PC-3 (cell line): Measurements from ENCODE around the gene EMILIN2. TPM values are rescaled to one million over a fixed set of nuclear protein-coding genes. Genes with fewer than 3 reads are reported as not detected.

Source experiments
- ATAC-seq: fragments of 200-7000 bp; cut with Tn5 transposase; 2 replicates; pipeline ENCODE4 v1.9.1; 2020; ENCODE audit warnings: mild to moderate bottlenecking, moderate library complexity
- BruUV-seq: library from RNA; stranded (reverse); fragments of 400-500 nt; replicated peaks from 2 replicates; lab custom pipeline; 2021; lab: Mats Ljungman, UMichigan
- CTCF ChIA-PET: fragments of 300-600 bp; sonication (Branson Sonifier 250); formaldehyde crosslinking; loops from one replicate; lab custom pipeline; 2022; ENCODE audit warnings: antibody characterized with exemption; lab: Charles Lee
- POLR2A ChIA-PET: fragments of 300-600 bp; sonication (Branson Sonifier 250); formaldehyde crosslinking; loops from one replicate; lab custom pipeline; 2022; ENCODE audit warnings: antibody characterized with exemption; ENCODE audit not compliant: unreplicated experiment; lab: Charles Lee
- DNase-seq: peaks from one replicate; pipeline ENCODE4 v3.0.0-alpha.2; 2015
- H2AFZ ChIP-seq: fragments of 300-600 bp; sonication (generic); 2 replicates; pipeline ENCODE4 v1.6.0; 2016; ENCODE audit warnings: antibody characterized with exemption, low read length
- H3F3A ChIP-seq: fragments of 300-600 bp; sonication (generic); one replicate; pipeline ENCODE4 v1.6.0; 2017; ENCODE audit warnings: antibody characterized with exemption, low read length, control low read depth, mild to moderate bottlenecking; ENCODE audit not compliant: unreplicated experiment
- H3K27ac ChIP-seq: fragments of 300-600 bp; sonication (generic); 2 replicates; pipeline ENCODE4 v1.5.1; 2016; ENCODE audit warnings: mild to moderate bottlenecking, low read length
- H3K27me3 ChIP-seq: fragments of 300-600 bp; sonication (generic); 2 replicates; pipeline ENCODE4 v1.6.1; 2016; ENCODE audit warnings: low read length, mixed read lengths
- H3K36me3 ChIP-seq: fragments of 300-600 bp; sonication (generic); 2 replicates; pipeline ENCODE4 v1.6.1; 2016; ENCODE audit warnings: low read depth, mixed run types, low read length, mixed read lengths
- H3K4me1 ChIP-seq: fragments of 300-600 bp; sonication (generic); 2 replicates; pipeline ENCODE4 v1.5.1; 2016; ENCODE audit warnings: low read length; ENCODE audit not compliant: insufficient read depth
- H3K4me2 ChIP-seq: fragments of 300-600 bp; sonication (generic); 2 replicates; pipeline ENCODE4 v1.6.0; 2016; ENCODE audit warnings: low read length
- H3K4me3 ChIP-seq: fragments of 300-600 bp; sonication (generic); 2 replicates; pipeline ENCODE4 v1.5.1; 2016; ENCODE audit warnings: mild to moderate bottlenecking, low read length, mixed read lengths
- H3K79me2 ChIP-seq: fragments of 300-600 bp; sonication (generic); 2 replicates; pipeline ENCODE4 v1.6.1; 2017; ENCODE audit warnings: low read length, mixed read lengths
- H3K9ac ChIP-seq: fragments of 300-600 bp; sonication (generic); 2 replicates; pipeline ENCODE4 v1.6.0; 2016; ENCODE audit warnings: mild to moderate bottlenecking, low read length
- H3K9me2 ChIP-seq: fragments of 300-600 bp; sonication (generic); replicated peaks from 2 replicates; pipeline ENCODE4 v1.6.1; 2016; ENCODE audit warnings: mixed run types, low read length, mixed read lengths
- H3K9me3 ChIP-seq: fragments of 300-600 bp; sonication (generic); 2 replicates; pipeline ENCODE4 v1.6.1; 2016; ENCODE audit warnings: low read length, mixed read lengths
- H4K20me1 ChIP-seq: fragments of 300-600 bp; sonication (generic); 2 replicates; pipeline ENCODE4 v1.6.1; 2016; ENCODE audit warnings: low read length, mixed read lengths
- CTCF ChIP-seq: fragments of 300-600 bp; sonication (generic); conservative IDR thresholded peaks from 2 replicates; pipeline ENCODE4 v1.5.1; 2017; ENCODE audit warnings: antibody characterized with exemption, low read depth, mild to moderate bottlenecking, low read length
- EZH2 ChIP-seq: fragments of 300-600 bp; sonication (generic); IDR thresholded peaks from one replicate; pipeline ENCODE4 v1.6.1; 2017; ENCODE audit warnings: antibody characterized with exemption, mild to moderate bottlenecking, low read length; ENCODE audit not compliant: unreplicated experiment
- EZH2phosphoT487 ChIP-seq: fragments of 300-600 bp; sonication (generic); IDR thresholded peaks from 2 replicates; pipeline ENCODE4 v1.6.1; 2018; ENCODE audit warnings: mild to moderate bottlenecking, antibody characterized with exemption, low read length, borderline replicate concordance
- intact Hi-C: fragments of 100-400 bp; cut with micrococcal nuclease; formaldehyde crosslinking; loops from 2 replicates; pipeline ENCODE4 v1.9.0; 2023
- total RNA-seq: library from RNA; depleted of rRNA; stranded (reverse); fragments of >200 nt; gene quantifications from 2 replicates; pipeline ENCODE4 v1.2.3, GENCODE V29; 2014

EMILIN2 gene
- total RNA-seq, 1 experiment from 2014 or later: 17.1 TPM

- intact Hi-C loops: loop anchor here (2.0 to 10.0 kb wide), 2 partner anchors 102 to 140 kb away; no protein-coding TSS in a partner anchor
- H3K9me3 ChIP-seq: no peaks in the 10 kb centered on the region
- H4K20me1 ChIP-seq: peaks cover 6% of the 10 kb centered on the region; the same call in 1 of the 2 replicates
- ATAC-seq (peak; percentile 65), DNase-seq (peak; percentile 31)
- ChIA-PET POLR2A (interaction anchor here (0.6 kb wide), 1 partner anchor 252 kb away, joined by 3 read pairs; no protein-coding TSS in a partner anchor), CTCF (interaction anchor here (0.6 kb wide), 1 partner anchor 339 kb away, joined by 3 read pairs; no protein-coding TSS in a partner anchor)
- no peaks in the 10 kb centered on the region for H3K9me2 ChIP-seq
- peak overlapping the region; percentile 84 for H3K9ac ChIP-seq
- no peak overlapping the region; the same call in 1 of the 2 replicates for H3K27ac ChIP-seq
- peak overlapping the region; percentile 97 for H2AFZ ChIP-seq
- no TSS peak for BruUV-seq
- TF ChIP-seq EZH2 (no peak), CTCF (no peak; the same call in 1 of the 2 replicates), EZH2phosphoT487 (no peak)
- H3K27me3 ChIP-seq: 0 out of 2 replicates have a peak, but pooled peaks cover 3% of the 10 kb centered on the region
- peaks cover 6% of the 10 kb centered on the region; the same call in 1 of the 2 replicates for H3K4me1 ChIP-seq
- H3K4me3 ChIP-seq: peak overlapping the region; percentile 84
- peak overlapping the region; percentile 80 for H3K4me2 ChIP-seq
- no peaks in the 10 kb centered on the region; the same call in 1 of the 2 replicates for H3K36me3 ChIP-seq
- peaks cover 15% of the 10 kb centered on the region for H3K79me2 ChIP-seq
- H3F3A ChIP-seq: no peaks in the 10 kb centered on the region
Measured at GRCh38 chr18:2906704-2907549, 60.1 kb downstream of the EMILIN2 start.

- Histone ChIP-seq H3K9ac (peak overlapping the region; percentile 84; the same call in 1 of the 2 replicates), H3K27ac (no peak overlapping the region), H3K4me1 (peaks cover 6% of the 10 kb centered on the region; the same call in 1 of the 2 replicates), H3K4me2 (peak overlapping the region; percentile 80), H3K9me2 (no peaks in the 10 kb centered on the region), H3F3A (no peaks in the 10 kb centered on the region), H3K79me2 (peaks cover 15% of the 10 kb centered on the region), H3K4me3 (peak overlapping the region; percentile 84), H2AFZ (peak overlapping the region; percentile 97; the same call in 1 of the 2 replicates), H3K9me3 (no peaks in the 10 kb centered on the region), H4K20me1 (peaks cover 6% of the 10 kb centered on the region; the same call in 1 of the 2 replicates), H3K27me3 (0 out of 2 replicates have a peak, but pooled peaks cover 3% of the 10 kb centered on the region), H3K36me3 (peaks cover under 1% of the 10 kb centered on the region; the same call in 1 of the 2 replicates)
- ATAC-seq (no peak), DNase-seq (no peak)
- TSS peak; percentile 22 for BruUV-seq
- ChIA-PET CTCF (interaction anchor here (0.6 kb wide), 1 partner anchor 338 kb away, joined by 3 read pairs; no protein-coding TSS in a partner anchor), POLR2A (no interaction called here)
- intact Hi-C loops: loop anchor here (2.0 to 10.0 kb wide), 2 partner anchors 103 to 141 kb away; no protein-coding TSS in a partner anchor
- TF ChIP-seq CTCF (no peak), EZH2 (no peak), EZH2phosphoT487 (no peak)
Measured at GRCh38 chr18:2907550-2908135, 60.8 kb downstream of the EMILIN2 start.
